HG03565 (cell line): ENCODE data around the gene LRFN5.

Source experiments
- ATAC-seq: cut with Tn5 transposase; IDR thresholded peaks from one replicate; pipeline ENCODE4 v1.9.1; 2021; ENCODE audit warnings: mild to moderate bottlenecking, moderate library complexity; ENCODE audit not compliant: unreplicated experiment

The LRFN5 gene

GRCh38 chr14:41766772-41767171 lies 160.1 kb downstream of the LRFN5 start:
- no peak for ATAC-seq

- no peak for ATAC-seq
These were observed 167.0 kb downstream of the LRFN5 start for GRCh38 chr14:41773536-41774279.

- ATAC-seq: no peak
These were observed 175.8 kb downstream of the LRFN5 start for GRCh38 chr14:41782511-41782910.

- ATAC-seq: no peak
These were observed 176.7 kb downstream of the LRFN5 start for GRCh38 chr14:41783403-41783802.

- no peak for ATAC-seq
These were observed 179.0 kb downstream of the LRFN5 start for GRCh38 chr14:41785696-41786095.

GRCh38 chr14:41799817-41800216 lies 193.1 kb downstream of the LRFN5 start:
- ATAC-seq: no peak

GRCh38 chr14:41805633-41806032 lies 199.0 kb downstream of the LRFN5 start:
- no peak for ATAC-seq

- ATAC-seq: no peak
These were observed 199.8 kb downstream of the LRFN5 start for GRCh38 chr14:41806366-41806975.

- no peak for ATAC-seq
These were observed 203.7 kb downstream of the LRFN5 start for GRCh38 chr14:41810362-41810761.

- no peak for ATAC-seq
These were observed 210.9 kb downstream of the LRFN5 start for GRCh38 chr14:41817626-41818025.

GRCh38 chr14:41824441-41824840 lies 217.8 kb downstream of the LRFN5 start:
- ATAC-seq: peak; percentile 56

GRCh38 chr14:41825622-41826021 lies 218.9 kb downstream of the LRFN5 start:
- no peak for ATAC-seq

GRCh38 chr14:41830714-41831406 lies 224.2 kb downstream of the LRFN5 start:
- ATAC-seq: no peak

- no peak for ATAC-seq
These were observed 233.0 kb downstream of the LRFN5 start for GRCh38 chr14:41839661-41840060.

GRCh38 chr14:41859336-41859735 lies 252.7 kb downstream of the LRFN5 start:
- no peak for ATAC-seq

GRCh38 chr14:41860586-41860985 lies 253.9 kb downstream of the LRFN5 start:
- ATAC-seq: no peak

GRCh38 chr14:41865894-41866293 lies 259.2 kb downstream of the LRFN5 start:
- ATAC-seq: no peak

GRCh38 chr14:41868396-41868795 lies 261.7 kb downstream of the LRFN5 start:
- ATAC-seq: no peak

- ATAC-seq: no peak
These were observed 266.4 kb downstream of the LRFN5 start for GRCh38 chr14:41872931-41873685.

GRCh38 chr14:41873686-41874317 lies 267.1 kb downstream of the LRFN5 start:
- ATAC-seq: no peak

- no peak for ATAC-seq
These were observed 268.4 kb downstream of the LRFN5 start for GRCh38 chr14:41875116-41875515.
